GM21381 (cell line): Measurements from ENCODE around the gene POLR1B.
"Not testable (repeated sequence)": the region's sequence is repeated elsewhere in the genome, so short reads cannot be mapped to it uniquely, and the experiment has no call there.

Source experiments
- ATAC-seq: cut with Tn5 transposase; IDR thresholded peaks from one replicate; pipeline ENCODE4 v1.9.1; 2021; ENCODE audit warnings: mild to moderate bottlenecking, moderate library complexity; ENCODE audit not compliant: unreplicated experiment

Gene POLR1B

DNA sequence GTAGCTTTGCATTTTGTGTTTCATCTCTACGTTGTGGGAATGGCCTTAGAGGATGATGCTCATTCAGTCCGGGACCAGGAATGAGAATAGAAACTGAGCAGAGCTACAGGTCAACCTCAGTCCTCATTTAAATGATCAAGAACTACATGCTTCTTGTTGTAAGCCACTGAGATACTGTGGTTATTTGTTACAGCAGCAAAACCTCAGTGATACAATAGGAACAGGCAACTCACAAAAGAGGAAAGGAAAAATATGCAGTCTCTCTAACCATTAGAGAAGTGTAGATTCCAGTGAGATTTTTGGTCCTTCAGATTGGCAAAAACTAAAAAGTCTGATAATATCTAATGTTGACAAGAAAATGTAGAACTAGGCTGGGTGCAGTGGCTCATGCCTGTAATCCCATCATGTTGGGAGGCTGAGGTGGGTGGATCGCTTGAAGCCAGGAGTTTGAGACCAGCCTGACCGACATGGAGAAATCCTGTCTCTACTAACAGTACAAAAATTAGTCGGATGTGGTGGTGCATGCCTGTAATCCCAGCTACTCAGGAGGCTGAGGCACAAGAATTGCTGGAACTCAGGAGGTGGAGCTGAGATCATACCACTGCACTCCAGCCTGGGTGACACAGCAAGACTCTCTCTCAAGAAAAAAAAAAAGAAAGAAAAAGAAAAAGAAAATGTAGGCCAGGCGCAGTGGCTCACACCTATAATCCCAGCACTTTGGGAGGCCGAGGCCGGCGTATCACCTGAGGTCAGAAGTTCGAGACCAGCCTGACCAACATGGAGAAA lies 55.5 kb downstream of the POLR1B start:
- no peak for ATAC-seq

DNA sequence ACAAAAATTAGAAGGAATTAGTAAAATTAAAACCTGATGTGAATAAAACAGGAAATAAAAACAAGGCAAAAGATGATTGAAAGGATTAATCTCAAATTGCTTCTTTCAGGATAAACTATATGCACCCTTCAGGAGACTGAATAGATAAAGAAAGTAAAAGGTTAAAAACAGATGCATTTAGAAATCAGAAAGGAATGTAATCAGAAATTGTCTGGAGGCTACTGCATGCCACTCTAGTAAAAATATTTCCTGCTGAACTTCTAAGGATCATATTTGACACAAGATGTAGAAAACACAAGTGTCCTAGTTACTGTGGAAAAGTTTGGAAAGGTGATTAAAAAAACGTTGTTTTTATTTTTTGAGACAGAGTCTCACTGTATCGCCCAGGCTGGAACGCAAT lies 58.4 kb downstream of the POLR1B start:
- ATAC-seq = no peak

DNA sequence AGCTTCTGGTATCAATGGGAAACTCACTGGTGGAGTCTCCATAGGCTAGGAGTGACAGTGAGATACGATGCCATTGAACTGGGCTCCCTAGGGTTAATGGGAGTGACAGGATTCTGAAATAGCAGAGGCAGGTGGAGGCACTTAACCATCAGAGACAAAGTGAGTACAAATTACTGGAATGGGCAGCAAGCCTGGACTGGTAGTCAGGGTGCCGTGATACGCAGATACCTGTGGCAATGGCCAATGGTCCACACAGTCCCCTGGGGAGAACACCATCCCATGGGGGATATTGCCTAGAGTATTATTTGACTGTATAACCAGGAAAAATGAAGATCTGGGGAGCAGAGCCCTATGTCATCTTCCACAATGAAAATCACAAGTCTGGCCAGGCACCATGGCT lies 59.5 kb downstream of the POLR1B start:
- ATAC-seq = no peak

DNA sequence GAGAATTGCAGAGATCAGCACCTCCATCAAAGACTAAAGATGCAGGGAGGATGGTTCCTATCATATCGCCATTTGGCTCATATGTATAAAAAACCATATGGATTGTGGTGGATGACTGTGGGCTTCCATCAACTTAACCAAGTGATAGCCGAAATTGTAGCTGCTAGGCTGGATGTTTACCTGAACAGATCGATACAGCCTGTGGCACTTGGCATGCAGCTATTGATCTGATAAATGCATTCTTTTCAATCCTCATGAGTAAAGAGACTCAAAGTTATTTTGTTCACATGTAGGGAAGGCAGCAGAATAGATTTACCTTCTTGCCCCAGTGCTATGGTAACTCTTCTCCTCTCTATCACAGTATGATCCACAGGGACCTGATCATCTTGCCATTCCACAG lies 60.7 kb downstream of the POLR1B start:
- no peak for ATAC-seq

DNA sequence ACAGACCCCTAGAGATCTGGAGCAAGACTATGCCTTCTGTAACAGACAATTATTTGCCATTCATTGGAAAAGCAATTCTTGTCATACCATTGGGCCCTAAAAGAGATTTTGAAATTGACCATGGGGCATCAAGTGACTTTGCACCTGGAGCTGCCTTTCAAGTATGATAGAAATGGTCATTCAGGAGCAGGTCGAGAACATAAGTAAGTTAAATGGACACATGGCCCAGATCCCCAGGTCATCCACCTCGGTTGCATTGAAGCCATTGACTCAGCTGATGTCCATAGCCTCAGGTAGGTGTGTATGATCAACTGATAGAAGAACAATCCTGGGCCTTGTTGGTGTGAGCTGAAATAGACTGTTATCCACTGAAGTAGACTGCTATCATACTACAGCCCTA lies 61.5 kb downstream of the POLR1B start:
- ATAC-seq = no peak

DNA sequence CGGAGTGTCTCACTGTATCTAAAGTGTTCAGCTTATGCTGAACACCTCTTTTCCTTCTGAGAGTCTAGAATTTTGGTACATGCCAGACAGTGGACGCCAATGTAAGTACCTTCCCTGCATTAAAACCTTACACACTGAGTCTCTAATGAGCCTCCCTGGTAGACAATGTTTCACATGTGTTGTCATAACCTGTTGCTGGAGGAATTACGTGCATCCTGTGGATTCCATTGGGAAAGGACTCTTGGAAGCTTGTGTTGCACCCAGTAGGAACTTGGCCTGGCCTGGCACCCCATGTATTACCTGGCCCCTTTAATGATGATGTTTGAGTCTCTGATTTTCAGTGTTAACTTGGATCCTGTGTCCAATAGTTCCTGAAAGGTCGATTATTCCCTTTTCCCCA lies 62.7 kb downstream of the POLR1B start:
- no peak for ATAC-seq

DNA sequence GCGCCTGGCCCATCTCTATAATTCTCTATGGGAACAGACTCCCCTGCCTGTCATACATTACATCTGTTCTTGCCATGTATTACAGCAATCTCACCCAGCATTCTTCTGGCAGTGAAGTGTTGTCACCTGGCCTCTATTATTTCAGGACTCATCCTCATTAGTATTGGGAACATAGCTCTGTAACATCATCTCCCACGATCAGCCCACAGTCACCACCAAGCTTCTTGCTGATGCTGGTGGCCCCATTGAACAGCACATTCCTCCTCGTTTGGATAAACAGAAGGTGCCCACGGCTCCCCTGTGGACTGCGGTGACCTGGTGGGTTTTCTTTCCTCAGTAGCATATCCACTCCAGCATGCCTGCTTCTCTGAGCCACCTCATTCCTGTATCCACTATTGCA lies 63.7 kb downstream of the POLR1B start:
- no peak for ATAC-seq

DNA sequence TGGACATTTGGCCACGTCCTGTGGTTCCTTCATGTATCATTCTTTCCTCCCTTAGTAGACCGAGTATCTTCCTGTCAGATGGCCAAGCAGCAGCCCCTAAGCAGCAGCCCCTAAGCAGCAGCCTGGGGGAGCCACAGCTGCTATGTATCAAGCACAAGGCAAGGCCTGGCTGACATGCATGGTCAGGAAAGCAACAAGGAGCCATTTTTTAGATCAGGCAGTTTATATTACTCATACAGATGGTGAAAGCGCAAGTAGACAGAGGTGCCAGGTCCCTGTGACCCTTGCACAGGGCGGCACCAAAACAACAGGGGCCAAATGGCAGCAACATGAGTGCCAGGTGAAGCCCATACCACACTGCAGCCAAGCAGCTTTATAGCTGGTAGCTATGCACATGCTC lies 64.3 kb downstream of the POLR1B start:
- ATAC-seq = no peak

DNA sequence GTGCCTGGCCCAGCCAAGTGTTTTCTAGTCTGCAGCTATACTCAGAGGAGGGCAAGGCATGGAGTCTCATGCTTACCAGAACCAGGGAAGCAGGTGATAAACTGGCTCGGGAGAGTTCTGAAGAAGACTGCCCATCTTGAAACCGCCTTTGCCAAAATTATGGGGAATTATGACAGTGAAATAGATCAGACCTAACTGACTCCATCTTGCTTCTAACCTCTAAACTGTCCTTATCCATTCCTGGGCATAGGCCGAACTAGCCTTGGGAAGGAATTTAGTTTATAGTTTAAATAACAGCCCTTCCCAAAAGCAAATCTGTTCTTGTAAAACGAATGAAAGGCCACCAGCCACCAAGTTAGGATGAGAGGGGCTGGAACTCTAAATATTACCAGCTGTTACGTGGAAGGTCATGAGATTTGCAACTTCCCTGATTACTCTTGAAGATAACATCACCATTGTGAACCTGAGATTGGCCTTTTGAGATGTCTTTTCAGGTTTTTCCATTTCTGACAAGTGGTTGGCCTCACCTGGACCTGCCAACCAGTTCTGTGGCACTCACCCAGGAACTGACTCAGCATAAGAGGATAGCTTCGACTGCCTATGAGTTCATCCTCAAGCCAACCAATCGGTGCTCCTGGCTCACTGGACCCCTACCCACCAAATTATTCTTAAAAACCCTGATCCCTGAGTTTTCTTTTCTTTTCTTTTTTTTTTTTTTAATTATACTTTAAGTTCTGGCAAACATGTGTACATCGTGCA lies 65.6 kb downstream of the POLR1B start:
- no peak for ATAC-seq

DNA sequence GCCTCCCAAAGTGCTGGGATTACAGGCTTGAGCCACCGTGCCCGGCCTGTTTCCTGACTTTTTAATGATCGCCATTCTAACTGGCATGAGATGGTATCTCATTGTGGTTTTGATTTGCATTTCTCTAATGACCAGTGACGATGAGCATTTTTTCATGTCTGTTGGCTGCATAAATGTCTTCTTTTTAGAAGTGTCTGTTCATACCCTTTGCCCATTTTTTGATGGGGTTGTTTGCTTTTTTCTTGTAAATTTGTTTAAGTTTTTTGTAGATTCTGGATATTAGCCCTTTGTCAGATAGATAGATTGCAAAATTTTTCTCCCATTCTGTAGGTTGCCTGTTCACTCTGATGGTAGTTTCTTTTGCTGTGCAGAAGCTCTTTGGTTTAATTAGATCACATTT lies 67.1 kb downstream of the POLR1B start:
- ATAC-seq = not testable (repeated sequence)

DNA sequence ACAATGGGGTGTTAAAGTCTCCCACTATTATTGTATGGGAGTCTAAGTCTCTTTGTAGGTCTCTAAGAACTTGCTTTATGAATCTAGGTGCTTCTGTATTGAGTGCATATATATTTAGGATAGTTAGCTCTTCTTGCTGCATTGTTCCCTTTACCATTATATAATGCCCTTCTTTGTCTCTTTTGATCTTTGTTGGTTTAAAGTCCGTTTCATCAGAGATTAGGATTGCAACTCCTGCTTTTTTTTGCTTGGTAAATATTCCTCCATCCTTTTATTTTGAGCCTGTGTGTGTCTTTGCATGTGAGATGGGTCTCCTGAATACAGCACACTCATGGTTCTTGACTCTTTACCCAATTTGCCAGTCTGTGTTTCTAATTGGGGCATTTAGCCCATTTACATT lies 70.0 kb downstream of the POLR1B start:
- not testable (repeated sequence) for ATAC-seq

DNA sequence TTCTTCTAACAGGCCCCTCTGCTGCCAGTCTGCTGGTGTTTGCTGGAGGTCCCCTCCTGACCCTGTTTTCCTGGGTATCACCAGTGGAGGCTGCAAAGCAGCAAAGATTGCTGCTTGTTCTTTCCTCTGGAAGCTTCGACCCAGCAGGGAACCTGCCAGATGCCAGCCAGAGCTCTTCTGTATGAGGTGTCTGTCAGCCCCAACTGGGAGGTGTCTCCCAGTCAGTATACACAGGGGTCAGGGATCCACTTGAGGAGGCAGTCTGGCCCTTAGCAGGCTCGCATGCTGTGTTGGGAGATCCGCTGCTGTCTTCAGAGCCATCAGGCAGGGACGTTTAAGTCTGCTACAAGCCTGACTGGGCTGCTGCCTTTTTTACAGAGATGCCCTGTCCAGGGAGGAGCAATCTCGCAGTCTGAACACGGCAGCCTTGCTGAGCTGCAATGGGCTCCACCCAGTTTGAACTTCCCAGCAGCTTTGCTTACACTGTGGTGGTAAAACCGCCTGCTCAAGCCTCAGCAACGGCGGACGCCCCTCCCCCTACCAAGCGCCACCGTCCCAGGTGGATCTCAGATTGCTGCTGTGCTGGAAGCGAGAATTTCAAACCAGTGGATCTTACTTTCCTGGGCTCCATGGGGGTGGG lies 72.1 kb downstream of the POLR1B start:
- no peak for ATAC-seq

DNA sequence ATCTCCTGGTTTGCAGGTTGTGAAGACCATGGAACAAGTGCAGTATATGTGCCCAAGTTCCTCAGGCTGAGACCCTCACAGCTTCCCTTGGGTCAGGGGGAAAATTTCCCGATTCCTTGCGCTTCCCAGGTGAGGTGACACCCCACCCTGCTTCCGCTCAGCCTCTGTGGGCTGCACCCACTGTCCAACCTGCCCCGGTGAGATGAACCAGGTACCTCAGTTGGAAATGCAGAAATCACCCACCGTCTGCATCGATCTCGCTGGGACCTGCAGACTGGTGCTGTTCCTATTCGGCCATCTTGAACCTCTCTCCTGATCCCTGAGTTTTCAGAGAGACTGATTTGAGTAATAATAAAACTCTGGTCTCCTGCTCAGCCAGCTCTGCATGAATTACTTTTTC lies 72.8 kb downstream of the POLR1B start:
- no peak for ATAC-seq

DNA sequence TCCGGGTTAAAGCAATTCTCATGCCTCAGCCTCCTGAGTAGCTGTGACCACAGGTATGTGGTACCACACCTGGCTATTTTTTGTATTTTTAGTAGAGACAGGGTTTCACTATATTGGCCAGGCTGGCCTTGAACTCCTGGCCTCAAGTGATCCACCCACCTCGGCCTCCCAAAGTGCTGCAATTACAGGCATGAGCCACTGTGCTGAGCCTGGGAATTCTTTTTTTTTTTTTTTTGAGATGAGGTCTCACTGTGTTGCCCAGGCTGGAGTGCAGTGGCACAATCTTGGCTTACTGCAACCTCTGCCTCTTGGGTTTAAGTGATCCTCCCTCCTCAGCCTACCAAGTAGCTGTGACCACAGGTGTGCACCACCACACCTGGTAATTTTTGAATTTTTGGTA lies 73.5 kb downstream of the POLR1B start:
- ATAC-seq = not testable (repeated sequence)

DNA sequence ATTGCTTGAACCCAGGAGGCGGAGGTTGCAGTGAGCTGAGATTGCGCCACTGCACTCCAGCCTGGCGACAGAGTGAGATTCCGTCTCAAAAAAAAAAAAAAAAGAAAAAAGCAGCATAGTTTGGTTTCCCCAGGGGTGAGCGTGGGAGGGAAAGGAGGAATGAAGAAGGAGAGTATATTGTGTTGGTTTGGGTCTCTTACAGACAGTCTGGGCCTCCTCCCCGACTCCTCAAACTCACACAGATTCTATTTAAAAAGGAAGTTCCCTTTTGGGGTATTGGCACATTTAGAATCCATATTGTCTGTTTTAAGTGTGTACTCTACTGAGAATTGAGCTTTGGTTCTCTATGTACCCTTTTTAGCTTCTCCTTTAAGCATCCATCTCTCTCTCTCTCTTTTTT lies 76.1 kb downstream of the POLR1B start:
- ATAC-seq = no peak

DNA sequence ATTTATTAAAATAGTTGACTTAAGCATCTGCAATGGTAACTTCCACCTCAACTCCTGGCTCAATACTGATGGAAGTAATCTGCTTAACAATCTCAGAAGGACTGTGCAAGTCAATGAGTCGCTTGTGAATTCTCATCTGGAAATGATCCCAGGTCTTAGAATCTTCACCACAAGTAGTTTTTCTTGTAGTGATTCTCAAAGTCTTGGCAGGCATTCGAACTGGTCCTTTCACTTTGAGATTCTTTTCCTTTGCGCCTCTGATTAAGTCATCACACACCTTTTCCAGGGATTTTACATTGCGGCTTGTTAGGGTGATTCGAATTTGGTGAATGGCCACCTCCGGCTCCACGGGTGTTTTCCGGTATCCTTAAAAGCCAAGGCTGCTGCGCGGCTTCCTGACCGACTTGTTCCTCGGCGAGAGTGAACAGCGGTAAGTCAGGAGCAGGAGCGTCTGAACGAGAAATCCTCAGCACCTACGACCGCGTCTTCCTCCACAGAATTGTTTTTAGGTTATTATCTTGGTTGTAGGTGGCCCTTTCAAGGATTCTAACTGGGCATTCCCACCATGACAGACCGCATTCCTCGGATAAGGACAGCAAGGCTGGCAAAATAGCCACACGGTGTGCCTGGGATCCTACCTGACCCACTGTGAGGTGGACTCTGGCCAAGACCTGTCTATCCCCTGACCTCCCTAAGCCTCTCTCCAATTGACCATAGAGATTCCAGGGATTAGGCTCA lies 79.7 kb downstream of the POLR1B start:
- no peak for ATAC-seq

DNA sequence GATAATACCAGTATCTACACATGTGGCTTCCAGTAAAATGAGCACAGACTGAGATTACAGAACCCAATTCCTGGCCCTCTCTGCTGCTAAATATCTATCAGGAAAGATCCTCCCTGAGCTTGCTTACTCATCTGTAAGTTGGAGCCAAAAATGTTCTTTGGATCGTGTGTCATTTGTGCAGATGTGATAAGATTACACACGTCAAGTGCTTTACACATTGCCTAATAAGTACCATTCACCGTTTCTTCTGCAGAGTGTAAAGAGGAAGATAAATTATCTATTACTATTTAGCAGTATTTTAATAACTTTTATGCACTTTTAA lies 80.2 kb downstream of the POLR1B start:
- no peak for ATAC-seq

DNA sequence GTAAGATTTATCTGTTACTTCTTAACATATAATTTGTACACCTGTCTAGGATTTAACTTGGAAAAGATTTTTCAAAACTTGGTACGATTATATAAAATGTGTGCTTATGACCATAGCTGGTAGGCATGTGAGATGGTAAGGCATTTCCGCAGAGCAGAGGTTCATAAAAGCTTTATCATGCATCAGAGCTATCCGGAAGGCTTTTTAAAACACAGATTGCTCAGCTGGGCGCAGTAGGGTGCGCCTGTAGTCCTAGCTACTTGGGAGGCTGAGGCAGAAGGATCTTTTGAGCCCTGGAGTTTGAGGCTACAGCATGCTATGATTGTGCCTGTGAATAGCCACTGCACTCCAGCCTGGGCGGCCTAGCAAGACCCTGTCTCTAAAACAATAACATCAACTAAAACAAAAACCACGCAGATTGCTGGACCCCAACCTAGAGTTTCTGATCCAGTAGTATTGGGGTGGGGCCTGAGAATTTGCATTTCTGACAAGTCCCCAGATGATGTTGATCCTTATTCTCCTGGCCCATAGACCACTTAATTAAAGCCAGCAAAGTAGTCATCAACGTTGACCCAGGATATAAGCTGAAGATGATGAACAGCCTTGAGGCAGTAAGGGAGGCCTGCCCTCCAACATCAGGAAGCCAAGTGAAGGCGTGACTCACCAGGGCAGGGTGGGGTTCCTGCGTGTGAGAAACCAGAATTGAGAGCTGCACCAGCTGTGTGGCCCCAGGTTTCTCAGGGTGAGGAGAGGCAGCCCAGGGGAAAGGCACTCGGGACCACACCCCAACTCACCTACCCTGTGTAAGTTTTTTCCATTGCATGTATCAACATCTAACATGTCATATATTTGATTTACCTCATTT lies 81.9 kb downstream of the POLR1B start:
- peak; percentile 77 for ATAC-seq

DNA sequence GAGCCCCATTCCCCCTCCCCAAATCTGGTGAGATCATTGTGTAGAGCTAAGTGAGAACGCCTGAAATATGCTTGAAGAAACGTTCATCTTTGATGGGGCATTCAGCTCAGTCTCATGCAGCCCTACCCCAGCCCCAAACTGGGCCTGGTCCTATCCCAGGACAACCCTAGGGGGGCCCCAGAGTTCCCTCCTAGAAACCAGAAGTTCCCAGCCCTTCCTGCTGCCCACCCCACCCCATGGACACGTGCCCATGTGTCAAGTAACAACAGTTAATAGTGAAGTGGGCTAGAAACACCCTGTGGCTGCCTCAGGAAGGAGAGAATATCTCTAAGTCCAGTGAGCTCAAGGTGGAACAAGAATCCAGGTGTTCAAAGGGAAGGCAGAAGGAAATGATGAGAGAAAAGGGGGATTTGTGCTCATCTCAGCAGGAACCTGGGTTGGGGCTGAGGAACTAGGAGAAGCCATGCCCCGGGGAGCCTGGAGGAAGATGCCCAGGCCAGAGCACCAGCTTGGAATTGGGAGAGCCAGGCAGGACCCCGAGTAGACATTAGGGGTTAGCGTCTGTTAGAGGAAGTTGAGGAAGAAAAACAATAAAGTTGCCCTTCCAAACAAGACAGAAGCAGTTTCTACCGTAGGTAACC lies 83.3 kb downstream of the POLR1B start:
- no peak for ATAC-seq

DNA sequence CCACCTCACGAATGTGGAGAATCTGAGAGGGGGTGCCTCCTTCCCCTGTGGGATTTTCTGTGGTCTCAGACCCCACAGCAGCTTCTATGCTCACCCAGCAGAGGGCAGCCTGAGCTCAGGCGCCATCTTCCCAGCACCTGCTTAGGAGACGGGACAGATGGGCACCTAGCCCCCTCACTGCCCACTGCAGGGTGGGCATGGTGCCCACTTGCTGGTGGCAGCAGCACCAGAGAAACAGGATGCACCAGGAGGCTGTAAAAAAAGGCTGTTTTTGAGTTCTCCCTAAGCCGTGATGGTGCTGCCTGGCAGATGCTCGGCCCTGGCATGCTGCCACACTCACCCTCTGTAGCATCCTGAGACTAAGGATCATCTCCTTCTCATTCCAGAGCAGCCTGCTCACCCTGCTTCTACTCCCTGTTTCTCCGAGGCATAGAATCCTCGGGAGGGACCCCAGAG lies 84.4 kb downstream of the POLR1B start:
- ATAC-seq = no peak
